Fibroblast of mammary gland (primary cell): ENCODE results near the gene DZANK1.

Experiments used
- DNase-seq: peaks from one replicate; pipeline ENCODE4 v3.0.0-alpha.2; 2010; ENCODE audit warnings: low read depth
- H3K4me3 ChIP-seq: 2 replicates; pipeline ENCODE4 v1.5.1; 2011; ENCODE audit warnings: low read depth, mild to moderate bottlenecking, low read length, moderate library complexity; ENCODE audit not compliant: control insufficient read depth
- TF ChIP-seq, protein P1 (sequence below): conservative IDR thresholded peaks from 2 replicates; pipeline ENCODE4 v1.5.1; 2011; ENCODE audit warnings: low read depth, low read length, inconsistent platforms; ENCODE audit not compliant: control insufficient read depth, insufficient read depth

The DZANK1 gene

DNA sequence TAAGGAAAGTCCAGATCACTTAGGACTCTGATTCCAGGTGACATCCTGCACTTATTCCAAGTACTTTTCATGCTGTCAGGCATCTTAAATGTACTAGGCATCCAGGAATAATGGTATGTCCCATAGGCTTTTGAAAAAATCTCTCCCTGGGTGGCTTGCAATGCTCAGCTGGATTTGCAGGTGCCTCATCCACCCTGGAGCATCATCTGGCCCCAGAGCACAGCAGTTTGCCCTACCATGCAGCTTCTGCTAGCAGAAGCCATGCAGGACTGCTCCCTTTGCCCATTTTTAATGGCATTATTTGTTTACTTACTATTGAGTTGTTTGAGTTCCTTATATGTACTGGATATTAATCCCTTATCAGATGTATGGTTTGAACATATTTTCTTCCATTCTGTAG, 45.2 kb downstream of the DZANK1 start:
- H3K4me3 ChIP-seq = no peak overlapping the region
- no peak for DNase-seq
- TF ChIP-seq, protein P1, sequence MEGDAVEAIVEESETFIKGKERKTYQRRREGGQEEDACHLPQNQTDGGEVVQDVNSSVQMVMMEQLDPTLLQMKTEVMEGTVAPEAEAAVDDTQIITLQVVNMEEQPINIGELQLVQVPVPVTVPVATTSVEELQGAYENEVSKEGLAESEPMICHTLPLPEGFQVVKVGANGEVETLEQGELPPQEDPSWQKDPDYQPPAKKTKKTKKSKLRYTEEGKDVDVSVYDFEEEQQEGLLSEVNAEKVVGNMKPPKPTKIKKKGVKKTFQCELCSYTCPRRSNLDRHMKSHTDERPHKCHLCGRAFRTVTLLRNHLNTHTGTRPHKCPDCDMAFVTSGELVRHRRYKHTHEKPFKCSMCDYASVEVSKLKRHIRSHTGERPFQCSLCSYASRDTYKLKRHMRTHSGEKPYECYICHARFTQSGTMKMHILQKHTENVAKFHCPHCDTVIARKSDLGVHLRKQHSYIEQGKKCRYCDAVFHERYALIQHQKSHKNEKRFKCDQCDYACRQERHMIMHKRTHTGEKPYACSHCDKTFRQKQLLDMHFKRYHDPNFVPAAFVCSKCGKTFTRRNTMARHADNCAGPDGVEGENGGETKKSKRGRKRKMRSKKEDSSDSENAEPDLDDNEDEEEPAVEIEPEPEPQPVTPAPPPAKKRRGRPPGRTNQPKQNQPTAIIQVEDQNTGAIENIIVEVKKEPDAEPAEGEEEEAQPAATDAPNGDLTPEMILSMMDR = no peak

DNA sequence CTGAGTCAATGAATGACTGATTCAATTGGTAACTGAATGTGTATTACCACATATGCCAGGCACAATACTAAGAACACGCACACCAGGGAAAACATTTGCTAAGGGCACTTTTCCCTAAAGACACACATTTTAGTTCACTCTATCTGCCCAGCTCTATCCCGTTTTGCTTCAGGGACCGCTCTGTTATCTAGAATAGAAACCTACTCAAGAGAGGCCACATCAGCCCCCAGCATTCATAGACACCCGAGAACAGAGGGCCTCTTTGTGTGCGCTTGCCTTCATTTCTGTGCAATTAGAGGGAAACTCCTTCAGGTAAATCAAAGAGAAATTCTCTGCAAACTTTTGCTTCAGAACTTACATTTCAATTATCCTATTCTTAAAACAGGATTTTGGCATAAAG, 50.3 kb downstream of the DZANK1 start:
- H3K4me3 ChIP-seq = no peak overlapping the region
- no peak for DNase-seq
- TF ChIP-seq, protein P1 = no peak

DNA sequence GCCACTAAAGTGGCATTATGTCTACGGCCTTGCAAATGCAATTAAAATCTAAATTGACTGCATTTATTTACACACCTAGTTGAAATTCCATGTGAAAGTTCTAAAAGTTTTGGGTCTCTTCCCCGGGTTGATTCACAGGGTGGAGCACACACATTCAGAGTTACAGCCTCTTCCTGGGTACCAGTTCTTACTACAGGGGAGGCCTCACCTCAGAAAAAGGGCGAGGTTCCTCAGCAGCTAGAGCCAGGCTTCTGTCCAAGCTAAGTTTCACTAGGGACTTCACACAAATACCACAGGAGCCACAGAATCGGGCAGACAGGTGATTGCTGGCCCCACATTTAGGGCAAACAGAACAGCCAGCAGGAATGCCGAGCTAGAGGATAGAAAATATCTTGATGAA, 52.7 kb downstream of the DZANK1 start:
- no peak for DNase-seq
- TF ChIP-seq, protein P1 = no peak
- no peak overlapping the region for H3K4me3 ChIP-seq

DNA sequence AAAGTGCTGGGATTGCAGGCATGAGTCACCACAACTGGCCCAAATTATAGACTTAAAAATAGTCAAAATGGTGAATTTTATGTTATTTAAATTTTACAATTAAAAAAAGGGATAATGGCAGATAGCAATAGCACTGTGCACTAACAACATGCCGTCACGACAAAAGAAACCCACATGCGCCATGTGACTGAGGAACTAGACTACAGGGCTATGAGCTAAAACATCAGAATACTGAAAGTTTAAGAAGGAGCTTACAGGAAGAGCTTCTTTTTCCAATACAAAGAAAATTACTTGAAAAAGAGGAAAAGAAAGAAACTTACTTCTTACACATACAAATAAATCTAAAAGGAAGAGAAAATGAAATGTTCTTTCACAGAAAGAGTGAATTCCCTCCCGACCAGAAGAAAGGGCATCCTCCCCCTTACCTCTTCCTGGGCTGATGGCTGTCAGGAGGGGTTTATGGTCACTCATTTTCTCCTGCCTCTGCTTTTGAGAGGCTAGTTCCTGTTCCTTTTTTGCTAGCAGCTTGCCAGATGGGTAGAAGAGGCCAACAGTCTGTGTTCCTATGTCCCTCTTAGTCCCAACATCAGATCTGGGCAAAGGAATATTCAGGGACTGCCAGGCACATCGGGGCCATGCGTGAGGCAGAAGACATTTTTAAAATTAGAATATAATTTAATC, 54.5 kb downstream of the DZANK1 start:
- no peak for DNase-seq
- H3K4me3 ChIP-seq = no peak overlapping the region
- TF ChIP-seq, protein P1 = no peak

DNA sequence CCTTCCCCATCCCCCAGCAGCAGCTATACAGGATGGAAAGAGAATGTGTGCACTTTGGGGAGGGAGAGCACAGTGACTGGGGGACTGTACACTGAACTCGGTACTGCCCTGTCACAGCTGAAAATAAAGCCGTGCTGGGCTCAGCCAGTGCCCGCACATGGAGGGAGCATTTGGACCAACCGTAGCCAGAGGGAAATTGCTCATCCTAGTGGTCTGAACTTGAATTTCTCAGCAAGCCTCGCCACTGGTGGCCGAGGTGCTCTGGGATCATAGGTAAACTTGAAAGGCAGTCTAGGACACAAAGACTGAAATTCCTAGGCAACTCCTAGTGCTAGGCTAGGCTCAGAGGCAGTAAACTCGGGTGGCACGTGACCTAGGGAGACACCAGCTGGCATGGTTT, 61.0 kb downstream of the DZANK1 start:
- no peak for DNase-seq
- TF ChIP-seq, protein P1 = no peak
- H3K4me3 ChIP-seq = no peak overlapping the region

DNA sequence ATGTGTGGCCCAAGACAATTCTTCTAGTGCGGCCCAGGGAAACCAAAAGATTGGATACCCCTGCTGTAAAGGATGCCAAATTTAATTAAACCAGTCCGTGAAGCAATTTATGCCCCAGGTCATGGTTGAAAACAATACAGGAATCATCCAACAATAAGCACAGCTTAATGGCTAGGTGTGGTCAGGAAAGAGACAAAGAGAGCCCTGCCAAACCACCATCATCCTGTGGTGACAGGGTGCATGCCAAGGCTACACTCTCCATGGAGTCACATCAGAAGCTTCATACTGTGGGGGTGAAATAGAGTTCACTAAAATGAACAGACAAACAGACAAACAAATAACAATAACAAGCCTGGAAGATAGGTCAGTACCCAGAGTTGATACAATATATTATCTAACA, 62.7 kb downstream of the DZANK1 start:
- DNase-seq = no peak
- TF ChIP-seq, protein P1 = no peak

DNA sequence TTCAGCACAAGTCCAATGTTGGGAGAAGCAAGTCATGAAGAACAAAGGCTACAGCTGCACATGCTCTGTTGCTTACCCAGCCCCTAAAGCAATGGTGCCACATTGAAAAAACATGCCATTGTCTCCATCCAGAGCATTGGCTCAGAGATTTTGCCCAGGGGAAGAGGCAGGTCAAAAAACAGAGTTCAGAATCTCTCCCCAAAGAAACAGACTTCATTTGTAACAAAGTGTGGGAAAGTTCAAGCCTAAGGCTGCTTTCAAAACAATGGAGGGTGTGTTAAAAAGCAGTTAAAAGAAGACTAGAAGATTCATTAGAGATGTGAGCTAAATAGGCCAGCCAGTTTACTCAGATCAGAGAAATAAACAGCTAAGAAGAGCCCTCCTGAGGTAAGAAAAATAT, 63.6 kb downstream of the DZANK1 start:
- TF ChIP-seq, protein P1 = no peak
- DNase-seq = no peak
- no peak overlapping the region for H3K4me3 ChIP-seq

More for the DNA sequence above, 62.7 kb downstream of the DZANK1 start:
- H3K4me3 ChIP-seq = no peak overlapping the region
